K562 (cell line): Measurements from ENCODE around the gene NTRK3. TPM values are rescaled to one million over a fixed set of nuclear protein-coding genes. Genes with fewer than 3 reads are reported as not detected.

Experiments
- ATAC-seq: fragments of 200-7000 bp; cut with Tn5 transposase; 3 replicates; pipeline ENCODE4 v1.9.1; 2020; ENCODE audit warnings: moderate library complexity
- BruUV-seq: library from RNA; stranded (reverse); fragments of 400-500 nt; replicated peaks from 2 replicates; lab custom pipeline; 2021; lab: Mats Ljungman, UMichigan
- CTCF ChIA-PET: fragments of 300-600 bp; formaldehyde crosslinking; extraction: SDS; loops from one replicate; lab custom pipeline; 2021; ENCODE audit warnings: low intra/inter-chr PET ratio; lab: Yijun Ruan, JAX
- POLR2A ChIA-PET: fragments of 300-600, 350-650 bp; sonication (Branson Sonifier 250); formaldehyde crosslinking; extraction: SDS; loops from one replicate; lab custom pipeline; 2021; ENCODE audit warnings: antibody characterized with exemption, inconsistent platforms; lab: Yijun Ruan, JAX
- DNase-seq, 4 experiments: peaks; one replicate each; pipeline versions ENCODE4 v3.0.0 to v3.0.0-alpha.2; 2011 to 2018; ENCODE audit warnings: low spot score in 3 of 4, mixed read lengths in 3 of 4; ENCODE audit errors: extremely low read depth in 1 of 4
- FAIRE-seq: peaks from 2 replicates; lab custom pipeline; 2011; peaks lifted over from hg19 to GRCh38; lab: Jason Lieb, UNC
- H2AFZ ChIP-seq: 2 replicates; pipeline ENCODE4 v1.6.0; 2011; ENCODE audit warnings: low read depth, low read length, control low read depth, inconsistent platforms
- H3K27ac ChIP-seq: fragments of 200-600 bp; 3 replicates; pipeline ENCODE4 v1.8.0; 2011; ENCODE audit warnings: low read depth, mild to moderate bottlenecking, control low read depth, inconsistent platforms, low read length, moderate library complexity, mixed read lengths; ENCODE audit errors: extremely low read depth
- H3K27me3 ChIP-seq, 2 experiments: fragments of 300-600 bp in 1 of 2; 2 replicates in 1 of 2; 3 replicates in 1 of 2; pipeline versions ENCODE4 v1.6.0 to v1.8.0; 2011; ENCODE audit warnings: inconsistent platforms in 2 of 2, low read length in 2 of 2, mild to moderate bottlenecking in 1 of 2, mixed read lengths in 1 of 2, moderate library complexity in 1 of 2; ENCODE audit not compliant: control insufficient read depth in 2 of 2, insufficient read depth in 2 of 2
- H3K36me3 ChIP-seq: fragments of 300-600 bp; 3 replicates; pipeline ENCODE4 v1.8.0; 2011; ENCODE audit warnings: mild to moderate bottlenecking, low read length, inconsistent platforms; ENCODE audit not compliant: control insufficient read depth, insufficient read depth
- H3K4me1 ChIP-seq, 2 experiments: fragments of 200-600 bp in 1 of 2; replicated peaks in 1 of 2; 2 replicates in 1 of 2; 3 replicates in 1 of 2; pipeline versions ENCODE4 v1.5.1 to v1.8.0; 2011; ENCODE audit warnings: inconsistent platforms in 2 of 2, low read length in 2 of 2, mild to moderate bottlenecking in 1 of 2, mixed read lengths in 1 of 2, moderate library complexity in 1 of 2; ENCODE audit not compliant: control insufficient read depth in 2 of 2, insufficient read depth in 2 of 2
- H3K4me2 ChIP-seq: 2 replicates; pipeline ENCODE4 v1.6.1; 2011; ENCODE audit warnings: low read length, control low read depth, inconsistent platforms, mixed read lengths; ENCODE audit not compliant: insufficient read depth
- H3K4me3 ChIP-seq: fragments of 200-600 bp; sonication (generic), shearing (Covaris generic); 2 replicates; pipeline ENCODE4 v1.5.1; 2016; ENCODE audit warnings: control low read depth, inconsistent platforms
- H3K79me2 ChIP-seq: fragments of 200-600 bp; 3 replicates; pipeline ENCODE4 v1.8.0; 2011; ENCODE audit warnings: low read length, inconsistent platforms; ENCODE audit not compliant: control insufficient read depth, insufficient read depth
- H3K9ac ChIP-seq, 2 experiments: 2 replicates each; pipeline versions ENCODE4 v1.6.0 to v1.6.1; 2011; ENCODE audit warnings: low read depth in 2 of 2, low read length in 2 of 2, control low read depth in 1 of 2, inconsistent platforms in 1 of 2, mild to moderate bottlenecking in 1 of 2, mixed read lengths in 1 of 2; ENCODE audit not compliant: insufficient read depth in 1 of 2
- H3K9me1 ChIP-seq: one replicate; pipeline ENCODE4 v1.6.0; 2011; ENCODE audit warnings: inconsistent platforms, mild to moderate bottlenecking, low read length, moderate library complexity; ENCODE audit not compliant: control insufficient read depth, insufficient read depth
- H3K9me3 ChIP-seq: replicated peaks from 2 replicates; pipeline ENCODE4 v1.5.1; 2011; ENCODE audit warnings: low read depth, low read length, inconsistent platforms; ENCODE audit not compliant: control insufficient read depth, insufficient read depth
- H4K20me1 ChIP-seq: replicated peaks from 2 replicates; pipeline ENCODE4 v1.6.1; 2011; ENCODE audit warnings: low read length, inconsistent platforms, mixed read lengths; ENCODE audit not compliant: control insufficient read depth, insufficient read depth
- ADNP ChIP-seq: fragments of 200-800 bp; sonication (Bioruptor generic); IDR thresholded peaks from 2 replicates; pipeline ENCODE4 v1.6.1; 2016; ENCODE audit warnings: missing genetic modification characterization, missing compliant biosample characterization
- HOMEZ ChIP-seq: fragments of 250-450 bp; sonication (Bioruptor Pico); IDR thresholded peaks from 2 replicates; pipeline ENCODE4 v1.4.0; 2020; ENCODE audit warnings: mild to moderate bottlenecking, moderate library complexity
- RAD51 ChIP-seq: fragments of 450-650 bp; IDR thresholded peaks from 2 replicates; pipeline ENCODE4 v1.7.1; 2016; ENCODE audit warnings: low read depth, mild to moderate bottlenecking, borderline replicate concordance
- SMAD3 ChIP-seq: fragments of 450-650 bp; formaldehyde crosslinking; conservative IDR thresholded peaks from 2 replicates; pipeline ENCODE4 v1.4.0; 2020; ENCODE audit warnings: mild to moderate bottlenecking
- SRSF7 ChIP-seq: fragments of 200-400 bp; formaldehyde crosslinking; optimal IDR thresholded peaks from 2 replicates; pipeline ENCODE3; 2017; ENCODE audit warnings: mild to moderate bottlenecking, low read depth, low read length
- ZNF239 ChIP-seq: fragments of 250-450 bp; sonication (Bioruptor Pico); IDR thresholded peaks from 2 replicates; pipeline ENCODE4 v1.4.0; 2020; ENCODE audit warnings: mild to moderate bottlenecking
- WGBS: fragments of 100-300 bp; shearing (Covaris generic); methylation state at CpG from one replicate; pipeline ENCODE4 v1.1.6; 2016; ENCODE audit warnings: low coverage, mixed read lengths; ENCODE audit not compliant: insufficient coverage; ENCODE audit errors: missing lambda C conversion rate; 5-methylcytosine and 5-hydroxymethylcytosine counted together
- in situ Hi-C: fragments of 300-500 bp; cut with MboI; formaldehyde crosslinking; loops from 4 replicates; pipeline ENCODE4 v1.15.0; 2018; ENCODE audit warnings: inconsistent platforms, mixed read lengths
- intact Hi-C: fragments of 100-400 bp; cut with micrococcal nuclease; formaldehyde crosslinking; loops from 2 replicates; pipeline ENCODE4 v1.14.2; 2022
- polyA plus RNA-seq, 8 experiments: library from polyadenylated mRNA; depleted of rRNA in 4 of 8; stranded (reverse) in 5 of 8; unstranded in 3 of 8; fragments of >200 nt; fragmentation: Nextera tagmentation in 2 of 8; fragmentation: Illumina TruSeq in 1 of 8; extraction: Ambion mirVana in 2 of 8; extraction: Trizol in 1 of 8; gene quantifications; 2 replicates each; pipeline versions ENCODE4 v1.2.1 to v1.2.3, GENCODE V29; 2011 to 2014; ENCODE audit warnings: inconsistent platforms in 1 of 8, missing spikeins in 1 of 8
- total RNA-seq, 7 experiments: library from RNA; depleted of rRNA in 6 of 7; stranded (reverse); fragments of >200 nt in 6 of 7; fragmentation: Illumina TruSeq in 2 of 7; extraction: Trizol in 2 of 7; gene quantifications; 2 replicates each; pipeline versions ENCODE4 v1.2.1 to v1.2.3, GENCODE V29; 2011 to 2021; ENCODE audit warnings: low replicate concordance in 1 of 7

NTRK3 gene
- total and polyA plus RNA-seq, 9 of the 15 experiments (the other 6 are each of a cell fraction or from before 2014, with no cell fraction given), result 0.11 to 0.13 TPM; not detected in 7

GRCh38 chr15:87943626-87944025, 312.9 kb downstream of the NTRK3 start (continued):
- no peak for TF ChIP-seq SMAD3
- TF ChIP-seq SRSF7, result no peak
- TF ChIP-seq, all 486 proteins: peak for 0

- Histone ChIP-seq H2AFZ (no peak overlapping the region), H3K27ac (no peak overlapping the region), H3K79me2 (no peaks in the 10 kb centered on the region), H3K9me1 (no peaks in the 10 kb centered on the region), H3K27me3 (peaks cover 0 to 20% of the 10 kb centered on the region in 2 experiments; a peak in 2 of 5 replicates), H4K20me1 (no peaks in the 10 kb centered on the region), H3K4me3 (no peak overlapping the region), H3K9ac (no peak overlapping the region), H3K9me3 (no peaks in the 10 kb centered on the region), H3K4me1 (no peaks in the 10 kb centered on the region), H3K36me3 (no peaks in the 10 kb centered on the region), H3K4me2 (no peak overlapping the region)
- BruUV-seq, result no TSS peak
- in situ Hi-C loops (no loop called here), intact Hi-C loops (no loop called here)
- 3% methylated on average over 6 of the region's 6 CpGs for WGBS
- TF ChIP-seq ZNF239 (CRISPR knock-in tag) (no peak), HOMEZ (CRISPR knock-in tag) (no peak), RAD51 (no peak), ADNP (no peak)
- ChIA-PET POLR2A (no interaction called here), CTCF (no interaction called here)
- FAIRE-seq (no peak), DNase-seq (no peak), ATAC-seq (no peak)
These were observed 314.2 kb downstream of the NTRK3 start for GRCh38 chr15:87942316-87942715.
